ENCODE data around the gene PLCXD1. TPM values are rescaled to one million over a fixed set of nuclear protein-coding genes. Genes with fewer than 3 reads are reported as not detected.
A peak's percentile ranks its signal among the peaks of the same experiment; 100 is the strongest.

Gene PLCXD1
- total and polyA plus RNA-seq, 9 of the 15 experiments (the other 6 are each of a cell fraction or from before 2014, with no cell fraction given): 6.0 to 60.2 (median 39.5) TPM

- TF ChIP-seq BRF1 (IDR thresholded peaks at IDR 0.05; ENCODE audit: borderline replicate concordance, extremely low read depth, insufficient read length) (no peak), YY1 (IDR thresholded peaks at IDR 0.05; ENCODE audit: borderline replicate concordance in 1 of 3, control insufficient read depth in 1 of 3, extremely low read depth in 1 of 3, insufficient read depth in 3 of 3, insufficient read length in 1 of 3, insufficient replicate concordance in 2 of 3, low read depth in 1 of 3, low read length in 2 of 3) (no peak), HCFC1 (IDR thresholded peaks at IDR 0.05; ENCODE audit: low read depth, low read length) (no peak), HLTF (IDR thresholded peaks at IDR 0.05) (no peak), TEAD1 (CRISPR knock-in tag; IDR thresholded peaks at IDR 0.05) (no peak), MCM7 (IDR thresholded peaks at IDR 0.05) (no peak)
- TF ChIP-seq, protein P1, sequence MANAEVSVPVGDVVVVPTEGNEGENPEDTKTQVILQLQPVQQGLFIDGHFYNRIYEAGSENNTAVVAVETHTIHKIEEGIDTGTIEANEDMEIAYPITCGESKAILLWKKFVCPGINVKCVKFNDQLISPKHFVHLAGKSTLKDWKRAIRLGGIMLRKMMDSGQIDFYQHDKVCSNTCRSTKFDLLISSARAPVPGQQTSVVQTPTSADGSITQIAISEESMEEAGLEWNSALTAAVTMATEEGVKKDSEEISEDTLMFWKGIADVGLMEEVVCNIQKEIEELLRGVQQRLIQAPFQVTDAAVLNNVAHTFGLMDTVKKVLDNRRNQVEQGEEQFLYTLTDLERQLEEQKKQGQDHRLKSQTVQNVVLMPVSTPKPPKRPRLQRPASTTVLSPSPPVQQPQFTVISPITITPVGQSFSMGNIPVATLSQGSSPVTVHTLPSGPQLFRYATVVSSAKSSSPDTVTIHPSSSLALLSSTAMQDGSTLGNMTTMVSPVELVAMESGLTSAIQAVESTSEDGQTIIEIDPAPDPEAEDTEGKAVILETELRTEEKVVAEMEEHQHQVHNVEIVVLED (CRISPR knock-in tag; IDR thresholded peaks at IDR 0.05): no peak
These were observed 7.4 kb downstream of the PLCXD1 start (continued) for GRCh38 chrX:288561-288991.

DNA sequence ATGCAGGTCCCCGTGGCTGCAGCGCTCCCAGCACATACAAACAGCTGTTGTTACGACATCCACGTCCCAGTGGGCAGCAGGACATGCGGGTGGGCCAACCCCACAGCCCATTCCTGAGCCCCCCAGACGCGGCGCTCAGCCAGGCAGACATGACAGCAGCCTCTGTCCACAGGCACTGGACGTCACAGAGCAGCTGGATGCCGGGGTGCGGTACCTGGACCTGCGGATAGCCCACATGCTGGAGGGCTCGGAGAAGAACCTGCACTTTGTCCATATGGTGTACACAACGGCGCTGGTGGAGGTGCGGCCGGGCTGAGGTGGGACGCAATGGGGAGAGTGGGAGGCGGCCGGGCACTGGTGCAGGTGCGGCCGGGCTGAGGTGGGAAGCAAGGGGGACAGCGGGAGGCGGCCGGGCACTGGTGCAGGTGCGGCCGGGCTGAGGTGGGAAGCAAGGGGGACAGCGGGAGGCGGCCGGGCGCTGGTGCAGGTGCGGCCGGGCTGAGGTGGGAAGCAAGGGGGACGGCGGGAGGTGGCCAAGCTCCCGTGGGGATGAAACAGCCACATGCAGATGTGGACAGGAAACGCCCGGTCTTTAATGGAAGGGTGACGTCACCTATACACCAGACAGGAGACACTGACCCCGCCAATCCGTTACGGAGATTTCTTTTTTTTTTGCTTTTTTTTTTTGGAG, 9.4 kb downstream of the PLCXD1 start:
- BruUV-seq (replicated peaks): no TSS peak
- intact Hi-C loops (cut with micrococcal nuclease): no loop called here
- H3K36me3 ChIP-seq (ENCODE audit: control insufficient read depth, insufficient read depth, low read length): peaks cover 75% of the 10 kb centered on the region
- no peak overlapping the region for H3K27ac ChIP-seq (ENCODE audit: extremely low read depth, low read depth, low read length)
- FAIRE-seq: no peak
- no peak overlapping the region for H3K9ac ChIP-seq (ENCODE audit: insufficient read depth in 1 of 2, low read depth in 2 of 2, low read length in 2 of 2)
- WGBS (ENCODE audit: insufficient coverage, low coverage, missing lambda C conversion rate): 92% methylated on average over 13 of the region's 42 CpGs
- H3K9me3 ChIP-seq (replicated peaks; ENCODE audit: control insufficient read depth, insufficient read depth, low read depth, low read length): no peaks in the 10 kb centered on the region
- H2AFZ ChIP-seq (ENCODE audit: low read depth, low read length): no peak overlapping the region
- no peaks in the 10 kb centered on the region; a peak in 2 of 5 replicates for H3K4me1 ChIP-seq (replicated peaks in 1 of 2; ENCODE audit: control insufficient read depth in 2 of 2, insufficient read depth in 2 of 2, low read length in 2 of 2)
- POLR2A ChIA-PET: no interaction called here
- in situ Hi-C loops (cut with MboI): no loop called here
- no peaks in the 10 kb centered on the region for H3K27me3 ChIP-seq (ENCODE audit: control insufficient read depth in 2 of 2, insufficient read depth in 2 of 2, low read length in 2 of 2)
- TF ChIP-seq RBFOX2 (IDR thresholded peaks at IDR 0.05; ENCODE audit: low read depth, low read length): peak; percentile 47; the same call in 1 of the 2 replicates
- peak; percentile 28; the same call in 1 of the 2 replicates for TF ChIP-seq POLR2G (IDR thresholded peaks at IDR 0.05; ENCODE audit: low read depth, low read length)
- no peak for TF ChIP-seq KDM5B (IDR thresholded peaks at IDR 0.05; ENCODE audit: insufficient replicate concordance, low read depth, low read length)
- no peak overlapping the region for H3K4me3 ChIP-seq
- DNase-seq (ENCODE audit: extremely low read depth in 1 of 4, low spot score in 3 of 4): no peak
- no peak overlapping the region for H3K4me2 ChIP-seq (ENCODE audit: insufficient read depth, low read length)
- no peaks in the 10 kb centered on the region for H3K9me1 ChIP-seq (ENCODE audit: control insufficient read depth, insufficient read depth, low read length)
- ATAC-seq: no peak
- CTCF ChIA-PET (ENCODE audit: low intra/inter-chr PET ratio): no interaction called here
- H3K79me2 ChIP-seq (ENCODE audit: control insufficient read depth, insufficient read depth, low read length): peaks cover 16% of the 10 kb centered on the region
- no peaks in the 10 kb centered on the region for H4K20me1 ChIP-seq (replicated peaks; ENCODE audit: control insufficient read depth, insufficient read depth, low read length)
